CD4-positive, alpha-beta T cell (primary cell): ENCODE data around the gene DIS3L2. TPM values are rescaled to one million over a fixed set of nuclear protein-coding genes. Genes with fewer than 3 reads are reported as not detected.

Source experiments
- ATAC-seq: fragments of 200-7000 bp; cut with Tn5 transposase; one replicate; pipeline ENCODE4 v1.10.0; 2022; ENCODE audit warnings: mild to moderate bottlenecking; ENCODE audit not compliant: poor library complexity
- CTCF ChIA-PET: fragments of 350-600 bp; sonication (Branson Sonifier 250); formaldehyde crosslinking; loops from one replicate; lab custom pipeline; 2021; ENCODE audit warnings: antibody characterized with exemption, inconsistent platforms; lab: Charles Lee
- POLR2A ChIA-PET: fragments of 350-600 bp; sonication (Branson Sonifier 250); formaldehyde crosslinking; loops from one replicate; lab custom pipeline; 2021; ENCODE audit warnings: antibody characterized with exemption, inconsistent platforms; lab: Charles Lee
- DNase-seq, 14 experiments: peaks; one replicate each; pipeline ENCODE4 v3.0.0-alpha.2; 2013 to 2020; ENCODE audit warnings: mixed read lengths in 2 of 14
- H3K27ac ChIP-seq, 2 donors: one replicate each; pipeline versions ENCODE4 v1.5.1 to v1.7.0; 2013; ENCODE audit warnings: low read length in 2 of 2, low read depth in 1 of 2, mild to moderate bottlenecking in 1 of 2
- H3K27me3 ChIP-seq, 2 experiments: 1 replicate in 1 of 2; 2 replicates in 1 of 2; pipeline versions ENCODE4 v1.6.1 to v1.7.0; 2013; ENCODE audit warnings: low read length in 2 of 2, control low read depth in 1 of 2, mild to moderate bottlenecking in 1 of 2, moderate library complexity in 1 of 2; ENCODE audit not compliant: insufficient read depth in 2 of 2, control insufficient read depth in 1 of 2
- H3K36me3 ChIP-seq: one replicate; pipeline ENCODE4 v1.6.1; 2013; ENCODE audit warnings: low read length, control low read depth; ENCODE audit not compliant: insufficient read depth
- H3K4me1 ChIP-seq: one replicate; pipeline ENCODE4 v1.6.1; 2013; ENCODE audit warnings: low read length, control low read depth; ENCODE audit not compliant: insufficient read depth
- H3K4me3 ChIP-seq: one replicate; pipeline ENCODE4 v1.5.1; 2013; ENCODE audit warnings: mild to moderate bottlenecking, low read length, moderate library complexity
- H3K9me3 ChIP-seq, 2 experiments: 1 replicate in 1 of 2; 2 replicates in 1 of 2; pipeline versions ENCODE4 v1.6.1 to v1.7.0; 2013; ENCODE audit warnings: low read length in 2 of 2, mild to moderate bottlenecking in 2 of 2, control low read depth in 1 of 2, moderate library complexity in 1 of 2; ENCODE audit not compliant: control insufficient read depth in 1 of 2, insufficient read depth in 1 of 2
- H3K27ac Mint-ChIP-seq: one replicate; pipeline ENCODE4 v1.8.0; 2020; ENCODE audit warnings: mixed read lengths
- H3K27me3 Mint-ChIP-seq: one replicate; pipeline ENCODE4 v1.8.0; 2021; ENCODE audit warnings: mixed read lengths
- H3K36me3 Mint-ChIP-seq: one replicate; pipeline ENCODE4 v1.8.0; 2021; ENCODE audit warnings: low read depth, mixed read lengths
- H3K4me1 Mint-ChIP-seq: one replicate; pipeline ENCODE4 v1.8.0; 2021; ENCODE audit warnings: low read depth, mixed read lengths
- H3K4me3 Mint-ChIP-seq: one replicate; pipeline ENCODE4 v1.8.0; 2020; ENCODE audit warnings: mild to moderate bottlenecking, mixed read lengths
- H3K9me3 Mint-ChIP-seq: one replicate; pipeline ENCODE4 v1.8.0; 2020; ENCODE audit warnings: mixed read lengths
- intact Hi-C, 2 experiments: fragments of 100-400 bp; cut with DNase I in 1 of 2; cut with micrococcal nuclease in 1 of 2; formaldehyde crosslinking; loops; one replicate each; pipeline versions ENCODE4 v1.15.1 to v1.9.0; 2023 to 2025; cut with DNase I, micrococcal nuclease
- total RNA-seq, 174 experiments: library from RNA in 2 of 174; stranded (reverse) in 2 of 174; gene quantifications; one replicate each; pipeline ENCODE4 v1.2.3 and lab custom pipeline; 2021 to 2026
- TF ChIP-seq, protein P1 (sequence below): fragments of 200-600 bp; IDR thresholded peaks from one replicate; pipeline ENCODE4 v1.8.0; 2022; ENCODE audit warnings: antibody characterized with exemption, mild to moderate bottlenecking

DIS3L2 gene
- total RNA-seq, 2 experiments from 2014 or later, result 59.8 to 62.9 TPM

DNA sequence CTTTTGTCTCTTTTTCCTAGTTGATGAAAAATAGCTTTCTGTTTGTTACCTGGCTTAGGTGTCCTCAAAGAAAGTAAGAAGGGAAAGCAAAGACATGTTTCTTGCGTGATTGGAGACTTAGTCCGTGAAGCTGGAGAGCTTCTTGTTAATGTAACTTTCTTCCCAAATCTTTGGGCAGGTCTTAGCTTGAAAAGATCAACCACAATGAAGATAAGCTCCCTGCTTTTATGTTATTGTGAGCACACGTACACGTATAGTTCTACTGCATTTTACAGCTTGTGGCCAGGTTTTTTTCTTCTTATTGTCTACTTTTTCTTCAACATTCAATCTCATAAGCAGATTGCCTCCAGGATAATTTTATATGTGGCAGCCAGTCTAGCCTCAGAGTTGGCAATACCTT is 99.8 kb downstream of the DIS3L2 start:
- TF ChIP-seq, protein P1, sequence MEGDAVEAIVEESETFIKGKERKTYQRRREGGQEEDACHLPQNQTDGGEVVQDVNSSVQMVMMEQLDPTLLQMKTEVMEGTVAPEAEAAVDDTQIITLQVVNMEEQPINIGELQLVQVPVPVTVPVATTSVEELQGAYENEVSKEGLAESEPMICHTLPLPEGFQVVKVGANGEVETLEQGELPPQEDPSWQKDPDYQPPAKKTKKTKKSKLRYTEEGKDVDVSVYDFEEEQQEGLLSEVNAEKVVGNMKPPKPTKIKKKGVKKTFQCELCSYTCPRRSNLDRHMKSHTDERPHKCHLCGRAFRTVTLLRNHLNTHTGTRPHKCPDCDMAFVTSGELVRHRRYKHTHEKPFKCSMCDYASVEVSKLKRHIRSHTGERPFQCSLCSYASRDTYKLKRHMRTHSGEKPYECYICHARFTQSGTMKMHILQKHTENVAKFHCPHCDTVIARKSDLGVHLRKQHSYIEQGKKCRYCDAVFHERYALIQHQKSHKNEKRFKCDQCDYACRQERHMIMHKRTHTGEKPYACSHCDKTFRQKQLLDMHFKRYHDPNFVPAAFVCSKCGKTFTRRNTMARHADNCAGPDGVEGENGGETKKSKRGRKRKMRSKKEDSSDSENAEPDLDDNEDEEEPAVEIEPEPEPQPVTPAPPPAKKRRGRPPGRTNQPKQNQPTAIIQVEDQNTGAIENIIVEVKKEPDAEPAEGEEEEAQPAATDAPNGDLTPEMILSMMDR, result no peak
- no peaks in the 10 kb centered on the region for H3K9me3 ChIP-seq
- H3K4me1 ChIP-seq, result no peaks in the 10 kb centered on the region
- H3K9me3 Mint-ChIP-seq, result no peaks in the 10 kb centered on the region
- no peaks in the 10 kb centered on the region for H3K27me3 ChIP-seq
- ATAC-seq (no peak), DNase-seq (no peak)
- no peak overlapping the region for H3K4me3 ChIP-seq
- H3K27ac Mint-ChIP-seq, result no peak overlapping the region
- ChIA-PET CTCF (interaction anchor here (1.6 kb wide), 1 partner anchor 18 kb away, joined by 4 read pairs; no protein-coding TSS in a partner anchor), POLR2A (no interaction called here)
- no peaks in the 10 kb centered on the region for H3K36me3 ChIP-seq
- H3K36me3 Mint-ChIP-seq, result peaks cover 8% of the 10 kb centered on the region
- intact Hi-C loops, result no loop called here
- peaks cover 40% of the 10 kb centered on the region for H3K4me1 Mint-ChIP-seq
- no peaks in the 10 kb centered on the region for H3K27me3 Mint-ChIP-seq
- no peak overlapping the region for H3K27ac ChIP-seq
- no peak overlapping the region for H3K4me3 Mint-ChIP-seq

DNA sequence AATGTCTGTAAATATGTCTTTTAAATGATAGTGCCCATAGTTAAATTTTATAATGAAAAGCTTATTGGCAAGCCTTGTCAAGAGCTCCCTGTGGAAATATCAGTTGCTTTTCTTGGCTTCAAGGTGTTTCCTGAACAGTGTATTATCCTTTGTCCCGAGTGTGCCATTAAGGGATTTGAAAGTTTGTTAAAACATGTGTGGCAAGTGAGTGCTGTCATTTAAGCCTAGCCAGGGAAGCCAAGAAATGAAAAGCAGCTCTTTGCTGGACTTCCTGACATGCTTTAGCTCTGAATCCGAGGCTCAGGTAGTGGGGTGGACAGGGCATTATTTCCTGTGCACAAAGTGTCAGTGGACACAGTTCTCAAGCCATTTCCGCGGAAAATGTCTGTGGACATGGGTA is 111.5 kb downstream of the DIS3L2 start:
- peaks cover 55% of the 10 kb centered on the region for H3K4me1 Mint-ChIP-seq
- no peak overlapping the region for H3K4me3 ChIP-seq
- H3K27me3 Mint-ChIP-seq, result no peaks in the 10 kb centered on the region
- ChIA-PET POLR2A (no interaction called here), CTCF (no interaction called here)
- H3K36me3 ChIP-seq, result no peaks in the 10 kb centered on the region
- intact Hi-C loops, result no loop called here
- H3K9me3 Mint-ChIP-seq, result no peaks in the 10 kb centered on the region
- H3K27me3 ChIP-seq, result no peaks in the 10 kb centered on the region
- H3K9me3 ChIP-seq, result no peaks in the 10 kb centered on the region
- TF ChIP-seq, protein P1, result no peak
- no peak overlapping the region for H3K27ac ChIP-seq
- H3K4me3 Mint-ChIP-seq, result no peak overlapping the region
- H3K27ac Mint-ChIP-seq, result no peak overlapping the region
- no peaks in the 10 kb centered on the region for H3K36me3 Mint-ChIP-seq
- H3K4me1 ChIP-seq, result peaks cover 12% of the 10 kb centered on the region
- DNase-seq, result no peak
- ATAC-seq, result no peak

DNA sequence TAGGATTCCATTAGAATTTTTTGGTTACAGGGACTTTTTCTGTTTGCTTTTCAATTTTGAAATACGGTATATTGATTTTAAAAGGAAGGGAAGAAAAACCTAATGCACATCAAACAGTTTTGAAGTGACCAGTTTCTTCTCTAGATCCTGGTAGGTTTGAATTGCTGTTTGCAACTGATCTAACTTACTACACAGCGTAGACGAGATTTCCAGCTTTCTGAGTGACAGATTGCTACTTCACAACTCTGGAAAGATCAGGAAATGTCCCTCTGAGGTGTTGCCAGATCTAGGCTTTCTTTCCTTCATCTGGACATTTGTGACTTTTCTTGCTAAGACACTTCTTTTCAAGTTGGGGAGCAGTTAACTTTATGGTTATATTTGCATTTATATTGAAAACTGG is 112.2 kb downstream of the DIS3L2 start:
- intact Hi-C loops, result no loop called here

More for the DNA sequence above, 112.2 kb downstream of the DIS3L2 start:
- no peak for DNase-seq
- no peak for ATAC-seq
- Histone ChIP-seq H3K4me1 (peaks cover 12% of the 10 kb centered on the region), H3K9me3 (no peaks in the 10 kb centered on the region), H3K36me3 (no peaks in the 10 kb centered on the region), H3K27ac (no peak overlapping the region), H3K4me3 (no peak overlapping the region), H3K27me3 (no peaks in the 10 kb centered on the region)
- POLR2A ChIA-PET, result no interaction called here
- Mint-ChIP-seq H3K9me3 (no peaks in the 10 kb centered on the region), H3K4me3 (no peak overlapping the region), H3K36me3 (peaks cover 3% of the 10 kb centered on the region), H3K27ac (no peak overlapping the region), H3K4me1 (peaks cover 55% of the 10 kb centered on the region), H3K27me3 (no peaks in the 10 kb centered on the region)
- CTCF ChIA-PET, result no interaction called here
- TF ChIP-seq, protein P1, result no peak
